HUES64 (cell line): Measurements from ENCODE around the gene ZNF888.
"Not testable (repeated sequence)": the region's sequence is repeated elsewhere in the genome, so short reads cannot be mapped to it uniquely, and the experiment has no call there.

Source experiments
- H3K27ac ChIP-seq: 2 replicates; pipeline ENCODE4 v1.7.0; 2013; ENCODE audit warnings: low read depth, low read length, inconsistent platforms
- H3K27me3 ChIP-seq: 2 replicates; pipeline ENCODE4 v1.6.1; 2013; ENCODE audit warnings: mild to moderate bottlenecking, low read length; ENCODE audit not compliant: insufficient read depth
- H3K36me3 ChIP-seq: 2 replicates; pipeline ENCODE4 v1.6.1; 2013; ENCODE audit warnings: mild to moderate bottlenecking, low read length; ENCODE audit not compliant: insufficient read depth
- H3K4me1 ChIP-seq: 2 replicates; pipeline ENCODE4 v1.6.1; 2013; ENCODE audit warnings: mild to moderate bottlenecking, low read length, moderate library complexity; ENCODE audit not compliant: insufficient read depth
- H3K4me3 ChIP-seq: 2 replicates; pipeline ENCODE4 v1.5.1; 2013; ENCODE audit warnings: mild to moderate bottlenecking, low read length, moderate library complexity
- H3K9ac ChIP-seq: 2 replicates; pipeline ENCODE4 v1.6.1; 2013; ENCODE audit warnings: mild to moderate bottlenecking, low read depth, low read length
- H3K9me3 ChIP-seq: 2 replicates; pipeline ENCODE4 v1.6.1; 2013; ENCODE audit warnings: low read depth, low read length; ENCODE audit not compliant: insufficient read depth
- WGBS: fragments of 150-250, 120-280 bp; methylation state at CpG from one replicate; pipeline ENCODE4 v1.1.7; 2013; ENCODE audit warnings: missing lambda C conversion rate; 5-methylcytosine and 5-hydroxymethylcytosine counted together

Gene ZNF888

GRCh38 chr19:52948025-52948770 lies 25.0 kb upstream of the ZNF888 start:
- Histone ChIP-seq H3K27me3 (no peaks in the 10 kb centered on the region), H3K4me1 (peaks cover 25% of the 10 kb centered on the region), H3K9ac (no peak overlapping the region), H3K4me3 (no peak overlapping the region), H3K9me3 (peaks cover 51% of the 10 kb centered on the region), H3K36me3 (peaks cover 45% of the 10 kb centered on the region), H3K27ac (no peak overlapping the region)
- WGBS, result 95% methylated on average over 12 of the region's 13 CpGs

DNA sequence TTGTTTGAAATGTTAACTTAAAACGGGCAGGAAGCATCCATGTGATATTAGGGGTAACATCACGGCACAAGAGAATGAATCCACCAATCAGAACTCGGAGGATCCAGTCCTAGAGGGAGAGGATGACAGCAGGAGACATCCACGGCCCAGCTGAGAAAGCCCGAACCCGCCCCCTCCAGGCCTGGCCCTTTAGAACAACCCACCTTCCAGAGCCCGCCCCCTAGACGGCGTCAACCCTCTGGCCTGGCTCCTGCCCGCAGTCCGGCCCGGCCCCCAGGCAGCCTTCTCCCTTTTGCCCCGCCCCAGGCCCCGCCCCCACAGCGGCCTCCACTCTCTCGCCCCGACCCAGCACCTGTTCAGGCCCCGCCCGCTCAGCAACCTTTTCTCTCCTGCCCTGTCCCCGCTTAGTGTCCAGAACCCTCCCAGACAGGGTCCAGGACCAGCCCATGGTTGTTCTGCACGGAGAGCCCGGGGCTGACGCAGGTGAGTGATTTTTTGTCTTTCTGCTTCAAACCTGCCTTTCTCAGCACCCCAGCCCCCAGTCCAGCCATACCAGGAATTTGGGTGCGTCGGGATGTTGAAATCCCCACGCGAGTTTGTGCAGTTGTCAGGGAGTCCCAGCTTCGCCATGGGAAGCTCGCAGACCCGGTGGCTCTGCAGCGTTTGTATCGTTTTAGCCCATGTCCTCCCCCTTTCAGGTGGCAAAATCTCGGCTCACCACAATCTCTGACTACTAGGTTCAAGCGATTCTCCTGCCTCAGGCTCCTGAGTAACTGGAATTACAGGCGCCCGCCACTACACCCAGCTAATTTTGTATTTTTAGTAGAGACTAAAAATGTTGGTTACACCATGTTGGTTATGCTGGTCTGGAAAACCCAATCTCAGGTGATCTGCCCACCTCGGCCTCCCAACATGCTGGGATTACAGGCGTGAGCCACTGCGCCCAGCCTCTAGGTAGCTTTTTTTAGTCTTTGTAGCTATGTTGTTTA lies 23.4 kb upstream of the ZNF888 start:
- no peak overlapping the region for H3K27ac ChIP-seq
- no peaks in the 10 kb centered on the region for H3K27me3 ChIP-seq
- WGBS, result 77% methylated on average over 38 of the region's 39 CpGs
- peaks cover 37% of the 10 kb centered on the region for H3K9me3 ChIP-seq
- peaks cover 29% of the 10 kb centered on the region for H3K36me3 ChIP-seq
- H3K4me3 ChIP-seq, result peak overlapping the region; percentile 43
- H3K9ac ChIP-seq, result no peak overlapping the region
- H3K4me1 ChIP-seq, result peaks cover 27% of the 10 kb centered on the region

- Histone ChIP-seq H3K4me3 (peak overlapping the region; percentile 43), H3K9ac (no peak overlapping the region), H3K27me3 (no peaks in the 10 kb centered on the region), H3K4me1 (peaks cover 27% of the 10 kb centered on the region), H3K9me3 (peaks cover 29% of the 10 kb centered on the region), H3K36me3 (peaks cover 20% of the 10 kb centered on the region), H3K27ac (peak overlapping the region; percentile 78)
- WGBS, result 91% methylated on average over 24 of the region's 24 CpGs
Measured at GRCh38 chr19:52945652-52946321, 22.6 kb upstream of the ZNF888 start.

GRCh38 chr19:52944703-52945493 lies 21.7 kb upstream of the ZNF888 start:
- H3K9me3 ChIP-seq, result peaks cover 20% of the 10 kb centered on the region
- H3K4me1 ChIP-seq, result peaks cover 27% of the 10 kb centered on the region
- WGBS, result 75% methylated on average over 13 of the region's 17 CpGs
- H3K27ac ChIP-seq, result peak overlapping the region; percentile 78
- H3K9ac ChIP-seq, result peak overlapping the region; percentile 39; the same call in 1 of the 2 replicates
- H3K36me3 ChIP-seq, result peaks cover 12% of the 10 kb centered on the region
- H3K4me3 ChIP-seq, H3K27me3 ChIP-seq: not testable (repeated sequence)

DNA sequence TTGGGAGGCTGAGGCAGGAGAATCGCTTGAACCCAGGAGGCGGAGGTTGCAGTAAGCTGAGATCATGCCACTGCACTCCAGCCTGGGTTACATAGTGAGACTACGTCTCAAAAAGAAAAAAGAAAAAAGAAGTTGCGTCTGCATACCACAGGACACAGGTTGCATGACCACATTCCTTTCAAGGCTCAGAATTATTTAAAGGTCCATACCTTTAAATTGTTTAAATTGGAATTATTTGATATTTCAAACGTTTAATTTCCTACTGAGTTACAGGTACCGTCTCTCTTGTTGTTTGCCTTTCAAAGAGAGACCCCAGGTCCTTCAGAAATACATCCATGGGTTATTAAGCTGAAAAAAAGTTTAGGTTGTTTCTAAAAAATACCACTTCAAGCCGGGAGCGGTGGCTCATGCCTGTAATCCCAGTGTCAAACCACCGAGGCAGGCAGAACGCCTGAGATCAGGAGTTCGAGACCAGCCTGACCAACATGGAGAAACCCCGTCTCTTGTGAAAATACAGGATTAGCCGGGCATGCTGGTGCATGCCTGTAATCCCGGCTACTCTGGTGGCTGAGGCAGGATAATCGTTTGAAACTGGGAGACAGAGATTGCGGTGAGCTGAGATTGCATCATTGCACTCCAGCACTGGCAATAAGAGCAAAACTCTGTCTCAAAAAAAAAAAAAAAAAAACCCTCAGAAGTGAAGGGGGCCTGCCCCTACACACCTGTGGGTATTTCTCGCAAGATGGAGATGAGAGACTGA lies 20.8 kb upstream of the ZNF888 start:
- H3K9ac ChIP-seq, result no peak overlapping the region
- WGBS, result 90% methylated on average over 16 of the region's 17 CpGs
- peaks cover 27% of the 10 kb centered on the region for H3K4me1 ChIP-seq
- no peak overlapping the region for H3K4me3 ChIP-seq
- H3K36me3 ChIP-seq, result peaks cover 3% of the 10 kb centered on the region; the same call in 1 of the 2 replicates
- H3K9me3 ChIP-seq, result peaks cover 12% of the 10 kb centered on the region
- peak overlapping the region; percentile 78 for H3K27ac ChIP-seq
- no peaks in the 10 kb centered on the region for H3K27me3 ChIP-seq

- peak overlapping the region; percentile 41 for H3K9ac ChIP-seq
Measured at GRCh38 chr19:52943134-52943883, 20.1 kb upstream of the ZNF888 start.

DNA sequence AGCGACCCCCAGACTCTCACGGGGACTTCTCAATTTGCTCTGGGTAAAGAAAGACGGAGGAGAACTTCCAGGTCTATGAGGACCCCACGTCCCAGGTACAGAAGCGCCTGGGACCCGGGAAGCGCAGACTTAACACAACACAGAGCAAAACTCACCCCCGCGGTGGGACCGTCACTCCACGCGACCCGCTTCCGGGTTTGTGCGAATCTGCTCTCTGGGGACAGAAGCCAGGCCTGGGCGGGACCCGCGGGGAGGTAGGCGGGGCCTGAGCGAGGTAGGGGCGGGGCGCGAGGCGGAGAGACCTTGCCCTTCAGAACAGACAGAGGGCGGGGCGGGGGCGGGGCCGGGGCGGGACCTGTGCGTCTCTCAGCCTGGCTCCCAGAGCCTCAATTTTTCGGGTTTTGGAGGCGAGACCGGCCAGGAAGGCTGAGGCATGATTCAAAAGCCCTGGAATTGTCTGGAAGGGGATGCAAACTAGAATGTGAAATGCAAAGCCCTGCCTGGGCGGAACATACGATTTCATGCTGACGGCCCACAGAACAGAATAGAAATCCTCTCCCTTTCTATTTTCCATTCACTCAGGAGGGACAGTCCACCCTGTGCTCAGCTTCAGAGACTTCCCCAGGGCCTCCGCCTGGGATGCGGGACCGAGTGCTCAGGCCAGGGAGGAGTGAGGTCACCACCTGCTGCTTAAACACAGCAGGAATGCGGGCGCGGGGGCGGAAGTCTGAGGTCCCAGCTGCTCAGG lies 19.3 kb upstream of the ZNF888 start:
- WGBS, result under 1% methylated on average over 43 of the region's 43 CpGs
- Histone ChIP-seq H3K4me3 (peak overlapping the region; percentile 97), H3K9ac (peak overlapping the region; percentile 87), H3K27me3 (no peaks in the 10 kb centered on the region), H3K36me3 (no peaks in the 10 kb centered on the region), H3K27ac (peak overlapping the region; percentile 87), H3K4me1 (peaks cover 27% of the 10 kb centered on the region), H3K9me3 (no peaks in the 10 kb centered on the region)

More at GRCh38 chr19:52943134-52943883, 20.1 kb upstream of the ZNF888 start:
- peak overlapping the region; percentile 87 for H3K27ac ChIP-seq
- peaks cover 5% of the 10 kb centered on the region; the same call in 1 of the 2 replicates for H3K9me3 ChIP-seq
- peak overlapping the region; percentile 52 for H3K4me3 ChIP-seq
- no peaks in the 10 kb centered on the region for H3K36me3 ChIP-seq
- WGBS, result 81% methylated on average over 26 of the region's 29 CpGs
- no peaks in the 10 kb centered on the region for H3K27me3 ChIP-seq
- H3K4me1 ChIP-seq, result peaks cover 27% of the 10 kb centered on the region

DNA sequence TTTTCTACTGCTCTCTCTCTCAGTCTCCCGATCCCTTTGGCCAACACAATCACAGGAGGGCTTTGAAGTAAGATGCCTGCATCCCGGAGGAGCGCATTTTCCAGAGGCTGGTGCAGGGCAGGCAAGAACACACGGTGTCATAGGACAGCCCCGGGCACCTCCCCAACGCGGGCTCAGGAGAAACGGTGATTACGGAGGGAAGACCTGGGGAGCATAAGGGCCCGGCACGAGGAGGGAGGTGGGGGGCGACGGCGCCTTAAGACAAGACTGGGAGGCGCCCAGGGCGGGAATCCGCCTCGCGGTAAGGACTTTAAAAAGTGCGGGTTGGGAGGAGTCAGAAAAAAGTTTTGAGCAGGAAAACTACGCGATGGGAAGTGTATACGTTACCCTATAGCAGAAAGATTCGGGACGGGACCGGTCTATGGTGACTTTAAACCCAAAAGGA lies 18.7 kb upstream of the ZNF888 start:
- H3K27ac ChIP-seq, result peak overlapping the region; percentile 51
- no peaks in the 10 kb centered on the region for H3K9me3 ChIP-seq
- H3K4me3 ChIP-seq, result peak overlapping the region; percentile 97
- peak overlapping the region; percentile 87 for H3K9ac ChIP-seq
- no peaks in the 10 kb centered on the region for H3K27me3 ChIP-seq
- H3K4me1 ChIP-seq, result peaks cover 27% of the 10 kb centered on the region
- WGBS, result under 1% methylated on average over 25 of the region's 26 CpGs
- peaks cover under 1% of the 10 kb centered on the region; the same call in 1 of the 2 replicates for H3K36me3 ChIP-seq

DNA sequence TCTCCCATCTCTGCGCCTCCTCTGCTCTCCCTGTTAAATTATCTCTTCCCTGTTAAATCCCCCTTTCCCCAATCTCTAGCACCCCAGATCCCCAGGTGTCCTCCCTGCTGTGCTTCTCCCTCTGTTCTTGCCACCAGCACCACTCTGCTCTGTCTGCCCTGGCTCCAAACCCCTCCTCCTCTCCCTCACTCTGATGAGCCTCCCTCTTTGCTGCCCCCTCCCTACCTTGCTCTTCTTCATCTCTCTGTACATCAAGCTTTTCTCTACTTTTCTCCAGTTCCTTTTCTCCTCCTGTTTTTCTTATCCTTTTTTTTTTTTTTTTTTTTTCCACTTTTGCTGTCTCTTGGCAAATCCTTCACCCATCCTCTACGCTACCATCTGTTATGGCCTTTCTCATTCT lies 18.3 kb upstream of the ZNF888 start:
- H3K27me3 ChIP-seq, H3K9me3 ChIP-seq, H3K27ac ChIP-seq, H3K36me3 ChIP-seq: not testable (repeated sequence)
- Histone ChIP-seq H3K4me1 (peaks cover 27% of the 10 kb centered on the region), H3K4me3 (peak overlapping the region; percentile 97), H3K9ac (peak overlapping the region; percentile 87; the same call in 1 of the 2 replicates)
- WGBS, result 50% methylated on average over 2 of the region's 2 CpGs
